ENCODE data around the gene AARS1. TPM values are rescaled to one million over a fixed set of nuclear protein-coding genes. Genes with fewer than 3 reads are reported as not detected.

Gene AARS1
- total and polyA plus RNA-seq, 2 experiments from 2014 or later, result 105 to 292 TPM

GRCh38 chr16:70252355-70252988, 36.8 kb downstream of the AARS1 start:
- Mint-ChIP-seq H3K27me3 (ENCODE audit: insufficient read depth, low read depth, poor library complexity) (peaks cover 18% of the 10 kb centered on the region), H3K27ac (peak overlapping the region; percentile 95), H3K4me1 (peaks cover 17% of the 10 kb centered on the region), H3K36me3 (ENCODE audit: low read depth) (peaks cover 70% of the 10 kb centered on the region), H3K4me3 (peak overlapping the region; percentile 82), H3K9me3 (peaks cover 2% of the 10 kb centered on the region; the same call in 1 of the 3 replicates)
- peak overlapping the region; percentile 94 for H3K27ac ChIP-seq (ENCODE audit: low read depth)
- H4K20me1 ChIP-seq (replicated peaks; ENCODE audit: insufficient read depth), result peaks cover 33% of the 10 kb centered on the region
- H3K4me2 ChIP-seq, result 0 out of 2 replicates have a peak overlapping the region, but pooled peaks have one; percentile 47
- TF ChIP-seq ZNF331 (CRISPR knock-in tag; IDR thresholded peaks at IDR 0.05; ENCODE audit: low read depth), result no peak
- TF ChIP-seq, protein P1, sequence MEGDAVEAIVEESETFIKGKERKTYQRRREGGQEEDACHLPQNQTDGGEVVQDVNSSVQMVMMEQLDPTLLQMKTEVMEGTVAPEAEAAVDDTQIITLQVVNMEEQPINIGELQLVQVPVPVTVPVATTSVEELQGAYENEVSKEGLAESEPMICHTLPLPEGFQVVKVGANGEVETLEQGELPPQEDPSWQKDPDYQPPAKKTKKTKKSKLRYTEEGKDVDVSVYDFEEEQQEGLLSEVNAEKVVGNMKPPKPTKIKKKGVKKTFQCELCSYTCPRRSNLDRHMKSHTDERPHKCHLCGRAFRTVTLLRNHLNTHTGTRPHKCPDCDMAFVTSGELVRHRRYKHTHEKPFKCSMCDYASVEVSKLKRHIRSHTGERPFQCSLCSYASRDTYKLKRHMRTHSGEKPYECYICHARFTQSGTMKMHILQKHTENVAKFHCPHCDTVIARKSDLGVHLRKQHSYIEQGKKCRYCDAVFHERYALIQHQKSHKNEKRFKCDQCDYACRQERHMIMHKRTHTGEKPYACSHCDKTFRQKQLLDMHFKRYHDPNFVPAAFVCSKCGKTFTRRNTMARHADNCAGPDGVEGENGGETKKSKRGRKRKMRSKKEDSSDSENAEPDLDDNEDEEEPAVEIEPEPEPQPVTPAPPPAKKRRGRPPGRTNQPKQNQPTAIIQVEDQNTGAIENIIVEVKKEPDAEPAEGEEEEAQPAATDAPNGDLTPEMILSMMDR (conservative IDR thresholded peaks at IDR 0.05; ENCODE audit: low read depth in 2 of 2), result peak; percentile 79 to 87
- peaks cover 48% of the 10 kb centered on the region for H3K36me3 ChIP-seq (ENCODE audit: insufficient read depth)
- no peak overlapping the region; the same call in 1 of the 2 replicates for H3K4me3 ChIP-seq
- DNase-seq (ENCODE audit: low spot score), result peak; percentile 79
- H2AFZ ChIP-seq, result no peak overlapping the region
- H3F3A ChIP-seq (replicated peaks; ENCODE audit: low read depth), result peaks cover 56% of the 10 kb centered on the region
- peaks cover 29% of the 10 kb centered on the region for H3K79me2 ChIP-seq (replicated peaks; ENCODE audit: insufficient read depth)
- no peaks in the 10 kb centered on the region for H3K27me3 ChIP-seq (ENCODE audit: insufficient read depth)
- ATAC-seq, result peak; percentile 62
- H3K9me2 ChIP-seq (ENCODE audit: insufficient read depth), result no peaks in the 10 kb centered on the region
- H3K4me1 ChIP-seq (ENCODE audit: insufficient read depth), result peaks cover 7% of the 10 kb centered on the region; the same call in 1 of the 2 replicates

GRCh38 chr16:70251629-70252354, 37.5 kb downstream of the AARS1 start, which contains the start of gene EXOSC6:
TSS of gene EXOSC6 (minus strand) at chr16:70251940. CDS start at chr16:70251900, 40 bp downstream.
- ATAC-seq, result peak; percentile 81
- peaks cover 18% of the 10 kb centered on the region for H3K27me3 Mint-ChIP-seq (ENCODE audit: insufficient read depth, low read depth, poor library complexity)

More at GRCh38 chr16:70251629-70252354, 37.5 kb downstream of the AARS1 start, which contains the start of gene EXOSC6:
- H3K4me2 ChIP-seq, result peak within 1 kb of the TSS; percentile 85
- H3K4me1 ChIP-seq (ENCODE audit: insufficient read depth), result peaks cover 7% of the 10 kb centered on the region; the same call in 1 of the 2 replicates
- H3K36me3 Mint-ChIP-seq (ENCODE audit: low read depth), result peaks cover 64% of the 10 kb centered on the region
- peak within 1 kb of the TSS; percentile 95 for H3K27ac Mint-ChIP-seq
- peak within 1 kb of the TSS; percentile 83 for H3K4me3 Mint-ChIP-seq
- H3K36me3 ChIP-seq (ENCODE audit: insufficient read depth), result peaks cover 43% of the 10 kb centered on the region
- H3K4me1 Mint-ChIP-seq, result peaks cover 17% of the 10 kb centered on the region
- H3K27me3 ChIP-seq (ENCODE audit: insufficient read depth), result no peaks in the 10 kb centered on the region
- no peak within 1 kb of the TSS for H2AFZ ChIP-seq
- H3K9me2 ChIP-seq (ENCODE audit: insufficient read depth), result no peaks in the 10 kb centered on the region
- DNase-seq (ENCODE audit: low spot score), result peak; percentile 97
- TF ChIP-seq REST (IDR thresholded peaks at IDR 0.05; ENCODE audit: unreplicated experiment) (no peak), ZNF331 (CRISPR knock-in tag; IDR thresholded peaks at IDR 0.05; ENCODE audit: low read depth) (no peak), NANOG (IDR thresholded peaks at IDR 0.05; ENCODE audit: borderline replicate concordance) (no peak), CREB1 (CRISPR knock-in tag; IDR thresholded peaks at IDR 0.05; ENCODE audit: low read depth) (peak; percentile 68), ETS1 (IDR thresholded peaks at IDR 0.05) (peak; percentile 67), POLR2AphosphoS5 (IDR thresholded peaks at IDR 0.05; ENCODE audit: low read depth) (peak; percentile 99), EZH2 (IDR thresholded peaks at IDR 0.05; ENCODE audit: low read depth, unreplicated experiment) (no peak)
- TF ChIP-seq, protein P1 (conservative IDR thresholded peaks at IDR 0.05; ENCODE audit: low read depth in 2 of 2), result peak; percentile 81 to 84
- H3F3A ChIP-seq (replicated peaks; ENCODE audit: low read depth), result peaks cover 49% of the 10 kb centered on the region
- H3K4me3 ChIP-seq, result peak within 1 kb of the TSS; percentile 81
- H3K27ac ChIP-seq (ENCODE audit: low read depth), result peak within 1 kb of the TSS; percentile 94
- H3K79me2 ChIP-seq (replicated peaks; ENCODE audit: insufficient read depth), result peaks cover 29% of the 10 kb centered on the region
- H3K9me3 Mint-ChIP-seq, result peaks cover 2% of the 10 kb centered on the region; the same call in 1 of the 3 replicates
- H4K20me1 ChIP-seq (replicated peaks; ENCODE audit: insufficient read depth), result peaks cover 33% of the 10 kb centered on the region

Data from GM23338 (cell line).